Measurements from ENCODE around the gene C11orf58. TPM values are rescaled to one million over a fixed set of nuclear protein-coding genes. Genes with fewer than 3 reads are reported as not detected.

The C11orf58 gene
- total RNA-seq, 1 donor from 2014 or later, result 127 TPM

DNA sequence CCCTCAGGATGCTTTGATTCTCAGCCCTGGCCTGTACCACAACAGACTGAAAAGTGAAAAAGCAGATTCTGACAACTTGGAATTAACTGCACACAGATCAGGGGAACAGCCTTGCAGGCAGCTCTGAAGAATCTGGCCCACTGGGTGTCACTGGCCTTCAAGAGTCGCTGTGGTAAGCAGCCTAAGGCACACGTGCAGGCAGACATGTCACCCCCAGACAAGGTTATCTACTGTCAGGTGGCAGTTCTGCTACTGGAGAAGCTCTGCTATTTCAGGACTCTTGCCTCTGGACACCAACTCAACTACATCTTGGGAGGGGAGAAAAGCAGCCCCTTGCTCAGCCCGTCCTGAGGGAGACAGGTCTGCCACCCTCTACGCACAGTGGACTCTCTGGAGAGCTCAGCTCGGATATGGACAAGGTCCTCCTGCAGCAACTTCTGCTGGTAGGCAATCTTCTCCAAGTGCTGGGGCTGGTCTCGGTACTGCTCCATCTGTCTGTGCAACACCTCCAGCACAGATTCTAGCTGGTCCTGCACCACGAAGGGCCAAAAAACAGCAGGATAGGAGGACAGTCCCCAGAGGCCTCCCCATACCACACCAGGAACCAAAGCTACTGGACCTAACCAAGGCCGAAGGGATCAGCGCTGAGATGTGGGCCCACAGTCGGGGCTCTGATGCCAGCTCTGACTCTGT lies 63.0 kb downstream of the C11orf58 start:
- DNase-seq (ENCODE audit: low read depth), result no peak

- DNase-seq (ENCODE audit: low read depth), result no peak
These were observed 65.9 kb downstream of the C11orf58 start for GRCh38 chr11:16804104-16804947.

- DNase-seq (ENCODE audit: low read depth), result no peak
These were observed 67.5 kb downstream of the C11orf58 start for GRCh38 chr11:16805938-16806337.

DNA sequence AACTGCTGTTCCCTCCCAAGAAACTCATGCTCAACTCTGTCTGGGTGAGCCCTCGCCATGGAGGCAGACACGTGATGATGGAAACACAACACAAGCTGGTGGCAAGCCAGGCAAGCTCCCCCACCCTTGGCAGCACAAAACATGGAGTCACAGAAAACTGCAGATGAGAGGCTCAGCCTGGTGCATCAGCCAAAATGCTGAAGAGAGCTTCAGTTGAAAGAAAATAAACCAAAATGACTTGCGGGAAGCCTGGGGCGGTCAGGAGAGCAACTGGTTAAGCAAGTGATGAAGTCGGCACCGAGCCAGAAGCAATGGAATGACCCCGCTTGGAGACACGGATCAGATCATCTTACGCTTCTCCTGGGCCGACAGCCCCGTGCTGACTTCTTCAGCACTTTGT lies 68.3 kb downstream of the C11orf58 start:
- peak; percentile 27 for DNase-seq (ENCODE audit: low read depth)

DNA sequence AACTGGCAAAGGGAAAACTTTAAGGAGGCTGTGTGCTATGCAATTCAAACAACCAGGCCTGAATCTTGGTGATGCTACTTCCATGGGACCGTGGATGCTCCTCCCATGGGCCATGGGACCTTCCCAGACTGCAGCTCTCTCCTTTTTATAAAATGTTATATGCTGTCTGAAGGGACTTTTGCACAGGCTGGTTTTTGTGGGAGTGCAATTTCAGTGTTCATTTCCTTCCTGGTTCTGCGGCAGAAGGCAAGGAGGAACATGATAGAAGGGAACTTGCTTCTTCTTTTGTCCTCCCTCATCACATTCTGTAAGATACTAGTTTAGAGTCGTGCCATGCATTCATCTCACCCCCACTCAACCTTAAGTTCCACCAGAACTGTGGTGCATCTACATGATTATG lies 68.9 kb downstream of the C11orf58 start:
- DNase-seq (ENCODE audit: low read depth), result no peak

All from myocyte (in vitro differentiated cells).